ENCODE results near the gene MRPL55.

The MRPL55 gene

GRCh38 chr1:228079013-228079412 is 30.1 kb downstream of the MRPL55 start:
- no peak for ATAC-seq

GRCh38 chr1:228077565-228078330 is 31.4 kb downstream of the MRPL55 start:
- no peak for TF ChIP-seq RARB (CRISPR knock-in tag; IDR thresholded peaks at IDR 0.05)
- TF ChIP-seq POU6F1 (CRISPR knock-in tag; IDR thresholded peaks at IDR 0.05; ENCODE audit: borderline replicate concordance, low read depth) = no peak
- no peak for TF ChIP-seq GLIS3 (CRISPR knock-in tag; IDR thresholded peaks at IDR 0.05)
- no peak for TF ChIP-seq ZC3H10 (CRISPR knock-in tag; IDR thresholded peaks at IDR 0.05)
- no peak for ATAC-seq

More at GRCh38 chr1:228079013-228079412, 30.1 kb downstream of the MRPL55 start:
- no peak for TF ChIP-seq PPARA (CRISPR knock-in tag; IDR thresholded peaks at IDR 0.05; ENCODE audit: borderline replicate concordance)

- TF ChIP-seq TSHZ2 (CRISPR knock-in tag; IDR thresholded peaks at IDR 0.05) (no peak), ESRRG (CRISPR knock-in tag; IDR thresholded peaks at IDR 0.05) (no peak), ZNF8 (CRISPR knock-in tag; IDR thresholded peaks at IDR 0.05) (no peak), TOX (CRISPR knock-in tag; IDR thresholded peaks at IDR 0.05; ENCODE audit: borderline replicate concordance) (no peak), ZC3H10 (CRISPR knock-in tag; IDR thresholded peaks at IDR 0.05) (no peak), BACH2 (CRISPR knock-in tag; IDR thresholded peaks at IDR 0.05; ENCODE audit: borderline replicate concordance) (no peak), SNAI2 (CRISPR knock-in tag; IDR thresholded peaks at IDR 0.05) (no peak), ZNF70 (CRISPR knock-in tag; IDR thresholded peaks at IDR 0.05) (no peak), CSDC2 (CRISPR knock-in tag; IDR thresholded peaks at IDR 0.05) (no peak), CREB5 (CRISPR knock-in tag; IDR thresholded peaks at IDR 0.05; ENCODE audit: low read depth) (no peak), TCF4 (CRISPR knock-in tag; IDR thresholded peaks at IDR 0.05; ENCODE audit: borderline replicate concordance) (no peak), PATZ1 (CRISPR knock-in tag; IDR thresholded peaks at IDR 0.05; ENCODE audit: borderline replicate concordance) (no peak), POU6F1 (CRISPR knock-in tag; IDR thresholded peaks at IDR 0.05; ENCODE audit: borderline replicate concordance, low read depth) (no peak)
Observed at GRCh38 chr1:228076796-228077430, 32.2 kb downstream of the MRPL55 start.

GRCh38 chr1:228075801-228076271 is 33.3 kb downstream of the MRPL55 start:
- no peak for ATAC-seq
- TF ChIP-seq ESRRG (CRISPR knock-in tag; IDR thresholded peaks at IDR 0.05) (no peak), POU6F1 (CRISPR knock-in tag; IDR thresholded peaks at IDR 0.05; ENCODE audit: borderline replicate concordance, low read depth) (no peak), ZNF565 (CRISPR knock-in tag; conservative IDR thresholded peaks at IDR 0.05; ENCODE audit: low read depth) (no peak), GLIS3 (CRISPR knock-in tag; IDR thresholded peaks at IDR 0.05) (no peak), ZNF8 (CRISPR knock-in tag; IDR thresholded peaks at IDR 0.05) (no peak), ZNF70 (CRISPR knock-in tag; IDR thresholded peaks at IDR 0.05) (no peak), BACH2 (CRISPR knock-in tag; IDR thresholded peaks at IDR 0.05; ENCODE audit: borderline replicate concordance) (no peak), OSR1 (CRISPR knock-in tag; IDR thresholded peaks at IDR 0.05) (no peak), ZFP30 (CRISPR knock-in tag; IDR thresholded peaks at IDR 0.05) (no peak), RARB (CRISPR knock-in tag; IDR thresholded peaks at IDR 0.05) (no peak), CREB5 (CRISPR knock-in tag; IDR thresholded peaks at IDR 0.05; ENCODE audit: low read depth) (no peak)

More at GRCh38 chr1:228076796-228077430, 32.2 kb downstream of the MRPL55 start:
- ATAC-seq = no peak

Data from SK-N-SH treated with all-trans-retinoic acid at 6 μM for 48 hours (cell line).